ENCODE results near the gene PFDN4. TPM values are rescaled to one million over a fixed set of nuclear protein-coding genes. Genes with fewer than 3 reads are reported as not detected.

PFDN4 gene
- polyA plus RNA-seq, 2 of the 4 experiments (the other 2 are of a cell fraction), result 140 to 146 TPM

- TF ChIP-seq HES2 (IDR thresholded peaks at IDR 0.05) (no peak), TP53 (CRISPR knock-in tag; IDR thresholded peaks at IDR 0.05) (no peak), CBX2 (IDR thresholded peaks at IDR 0.05; ENCODE audit: borderline replicate concordance, low read depth) (no peak), MAX (IDR thresholded peaks at IDR 0.05) (no peak), FOXS1 (CRISPR knock-in tag; IDR thresholded peaks at IDR 0.05) (no peak), E2F6 (IDR thresholded peaks at IDR 0.05; ENCODE audit: borderline replicate concordance, low read depth) (no peak), TFCP2L1 (CRISPR knock-in tag; IDR thresholded peaks at IDR 0.05) (no peak)
- TF ChIP-seq, protein P1, sequence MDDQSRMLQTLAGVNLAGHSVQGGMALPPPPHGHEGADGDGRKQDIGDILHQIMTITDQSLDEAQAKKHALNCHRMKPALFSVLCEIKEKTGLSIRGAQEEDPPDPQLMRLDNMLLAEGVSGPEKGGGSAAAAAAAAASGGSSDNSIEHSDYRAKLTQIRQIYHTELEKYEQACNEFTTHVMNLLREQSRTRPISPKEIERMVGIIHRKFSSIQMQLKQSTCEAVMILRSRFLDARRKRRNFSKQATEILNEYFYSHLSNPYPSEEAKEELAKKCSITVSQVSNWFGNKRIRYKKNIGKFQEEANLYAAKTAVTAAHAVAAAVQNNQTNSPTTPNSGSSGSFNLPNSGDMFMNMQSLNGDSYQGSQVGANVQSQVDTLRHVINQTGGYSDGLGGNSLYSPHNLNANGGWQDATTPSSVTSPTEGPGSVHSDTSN (IDR thresholded peaks at IDR 0.05), result no peak
These were observed 21.0 kb downstream of the PFDN4 start (continued) for GRCh38 chr20:54228841-54229240.

GRCh38 chr20:54229566-54230160 is 21.8 kb downstream of the PFDN4 start:
- no peaks in the 10 kb centered on the region for H3K9me3 ChIP-seq
- H3K27ac ChIP-seq, result no peak overlapping the region
- POLR2A ChIA-PET, result no interaction called here
- no peaks in the 10 kb centered on the region for H3K4me1 ChIP-seq
- 83% methylated on average over 2 of the region's 2 CpGs for WGBS (ENCODE audit: missing lambda C conversion rate)
- no peak for FAIRE-seq
- ATAC-seq, result no peak
- no peak overlapping the region for H3K4me2 ChIP-seq
- DNase-seq (ENCODE audit: low read depth in 1 of 2, low spot score in 1 of 2), result no peak
- CTCF ChIA-PET, result interaction anchor here (2.2 kb wide), 1 partner anchor 418 kb away, joined by 7 read pairs; no protein-coding TSS in a partner anchor
- no peak overlapping the region for H3K4me3 ChIP-seq
- TF ChIP-seq CBX8 (IDR thresholded peaks at IDR 0.05), result no peak
- TF ChIP-seq EHF (CRISPR knock-in tag; IDR thresholded peaks at IDR 0.05), result no peak
- no peak for TF ChIP-seq HOXA7 (CRISPR knock-in tag; IDR thresholded peaks at IDR 0.05)
- no peak for TF ChIP-seq ZC3H11A (IDR thresholded peaks at IDR 0.05)

DNA sequence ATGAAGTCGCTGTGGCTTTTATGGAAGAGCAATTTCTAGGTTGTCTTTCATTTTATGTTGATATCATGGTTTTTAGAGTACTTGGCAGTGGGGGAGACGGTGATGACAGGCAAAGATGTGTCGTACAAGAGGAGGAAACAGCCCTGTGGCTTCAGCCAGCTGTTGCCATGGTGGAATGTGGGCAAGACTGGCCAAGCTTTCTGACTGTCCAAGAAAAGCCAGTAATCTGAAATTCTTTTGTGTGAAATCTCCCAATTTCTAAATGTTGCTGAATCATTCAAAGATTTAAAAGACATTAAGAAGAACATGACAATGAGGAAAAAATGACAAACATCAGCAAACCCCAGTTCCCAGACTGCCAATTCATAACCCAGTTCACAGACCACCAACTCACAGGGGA is 23.1 kb downstream of the PFDN4 start:
- POLR2A ChIA-PET, result no interaction called here
- no peaks in the 10 kb centered on the region for H3K4me1 ChIP-seq
- no peaks in the 10 kb centered on the region for H3K9me3 ChIP-seq
- no peak for FAIRE-seq
- ATAC-seq, result no peak
- TF ChIP-seq KDM5A (IDR thresholded peaks at IDR 0.05), result no peak
- no peak for TF ChIP-seq GATA3 (IDR thresholded peaks at IDR 0.05; ENCODE audit: borderline replicate concordance)
- no peak for TF ChIP-seq CEBPB (IDR thresholded peaks at IDR 0.05)
- H3K27ac ChIP-seq, result no peak overlapping the region
- CTCF ChIA-PET, result interaction anchor here (2.2 kb wide), 1 partner anchor 417 kb away, joined by 7 read pairs; no protein-coding TSS in a partner anchor
- H3K4me3 ChIP-seq, result no peak overlapping the region
- 47% methylated on average over 3 of the region's 3 CpGs for WGBS (ENCODE audit: missing lambda C conversion rate)
- no peak overlapping the region for H3K4me2 ChIP-seq
- DNase-seq (ENCODE audit: low read depth in 1 of 2, low spot score in 1 of 2), result no peak

GRCh38 chr20:54234991-54235390 is 27.1 kb downstream of the PFDN4 start:
- no peak overlapping the region for H3K4me3 ChIP-seq
- TF ChIP-seq ESRRA (IDR thresholded peaks at IDR 0.05; ENCODE audit: borderline replicate concordance, low read length) (no peak), RCOR1 (IDR thresholded peaks at IDR 0.05; ENCODE audit: low read depth, low read length) (no peak), RARB (CRISPR knock-in tag; IDR thresholded peaks at IDR 0.05) (no peak), E2F6 (IDR thresholded peaks at IDR 0.05; ENCODE audit: borderline replicate concordance, low read depth) (no peak), MAFK (IDR thresholded peaks at IDR 0.05; ENCODE audit: partially characterized antibody) (no peak), KDM5A (IDR thresholded peaks at IDR 0.05) (no peak), EHMT2 (IDR thresholded peaks at IDR 0.05; ENCODE audit: low read depth) (no peak)
- ChIA-PET POLR2A (no interaction called here), CTCF (interaction anchor here (0.6 to 1.3 kb wide), 4 partner anchors 12 to 516 kb away, joined by 3 read pairs; no protein-coding TSS in a partner anchor)
- no peak for ATAC-seq
- DNase-seq (ENCODE audit: low read depth in 1 of 2, low spot score in 1 of 2), result no peak
- no peak overlapping the region for H3K4me2 ChIP-seq
- H3K27ac ChIP-seq, result no peak overlapping the region
- WGBS (ENCODE audit: missing lambda C conversion rate), result 27% methylated on average over 2 of the region's 2 CpGs
- no peaks in the 10 kb centered on the region for H3K4me1 ChIP-seq
- FAIRE-seq, result no peak
- H3K9me3 ChIP-seq, result no peaks in the 10 kb centered on the region

Measured in A549 (cell line).